ENCODE results near the gene ZNF470.

ZNF470 gene

DNA sequence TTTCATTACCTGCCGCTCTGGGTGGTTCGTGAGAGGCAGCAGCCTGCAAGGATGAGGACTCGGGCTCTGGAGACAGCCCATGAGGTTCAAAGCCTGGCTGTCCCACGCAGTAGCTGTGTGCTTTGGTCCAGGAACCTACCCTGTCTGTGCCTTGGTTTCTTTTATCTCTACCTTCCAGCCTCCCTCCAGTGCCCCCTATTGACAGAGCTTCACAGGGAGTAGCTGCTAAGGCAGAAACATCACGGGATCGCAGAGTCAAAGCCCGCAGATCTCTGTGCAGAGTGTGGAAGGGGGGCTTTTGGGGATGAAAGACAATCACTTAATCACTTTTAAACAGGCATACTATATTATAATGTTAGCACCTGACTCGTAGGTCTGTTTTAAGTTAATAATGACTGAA, 44.0 kb downstream of the ZNF470 start:
- no peak for DNase-seq

GRCh38 chr19:56612737-56613136, 45.5 kb downstream of the ZNF470 start:
- no peak for DNase-seq

DNA sequence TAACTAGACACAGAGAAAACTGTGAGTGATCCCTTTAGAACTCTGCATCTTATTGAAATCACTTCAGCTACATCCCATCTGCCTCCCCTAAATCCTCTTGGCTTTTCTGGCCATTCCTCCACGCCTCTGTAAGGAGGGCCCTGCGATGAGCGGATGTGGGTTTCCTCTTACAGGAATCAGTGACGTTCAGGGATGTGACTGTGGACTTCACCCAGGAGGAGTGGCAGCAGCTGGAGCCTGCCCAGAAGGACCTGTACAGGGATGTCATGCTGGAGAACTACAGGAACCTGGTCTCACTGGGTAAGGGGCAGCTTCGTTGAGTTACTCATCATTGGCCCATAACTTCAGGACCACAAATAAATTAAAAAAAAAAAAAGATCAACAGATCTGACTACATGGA, 46.4 kb downstream of the ZNF470 start:
- no peak for DNase-seq

DNA sequence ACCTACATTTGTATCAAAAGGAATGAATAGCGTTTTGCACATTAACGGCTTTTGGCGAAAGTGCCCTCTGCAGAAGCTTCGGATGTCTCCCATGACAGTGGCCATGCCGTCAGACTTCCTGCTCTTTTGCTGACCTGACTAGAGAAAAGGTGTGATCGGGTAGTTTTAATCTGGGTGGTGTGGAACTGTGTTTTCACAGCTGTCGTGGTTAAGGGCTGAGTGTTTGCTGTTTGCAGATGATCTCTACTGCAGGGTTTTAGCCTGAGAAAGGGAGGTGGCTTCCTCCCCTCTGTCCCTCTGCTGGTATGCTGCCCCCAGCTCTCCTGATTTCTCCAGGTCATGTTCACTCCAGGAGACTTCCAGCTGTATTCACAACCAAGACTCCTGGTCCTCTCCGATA, 50.3 kb downstream of the ZNF470 start:
- no peak for DNase-seq

GRCh38 chr19:56619121-56619520, 51.9 kb downstream of the ZNF470 start:
- DNase-seq: no peak

GRCh38 chr19:56622374-56622773, 55.1 kb downstream of the ZNF470 start:
- DNase-seq: no peak

GRCh38 chr19:56623006-56623405, 55.7 kb downstream of the ZNF470 start:
- DNase-seq: no peak

GRCh38 chr19:56625708-56626107, 58.4 kb downstream of the ZNF470 start:
- DNase-seq: no peak

- DNase-seq: no peak
Measured at GRCh38 chr19:56633021-56633420, 65.8 kb downstream of the ZNF470 start.

DNA sequence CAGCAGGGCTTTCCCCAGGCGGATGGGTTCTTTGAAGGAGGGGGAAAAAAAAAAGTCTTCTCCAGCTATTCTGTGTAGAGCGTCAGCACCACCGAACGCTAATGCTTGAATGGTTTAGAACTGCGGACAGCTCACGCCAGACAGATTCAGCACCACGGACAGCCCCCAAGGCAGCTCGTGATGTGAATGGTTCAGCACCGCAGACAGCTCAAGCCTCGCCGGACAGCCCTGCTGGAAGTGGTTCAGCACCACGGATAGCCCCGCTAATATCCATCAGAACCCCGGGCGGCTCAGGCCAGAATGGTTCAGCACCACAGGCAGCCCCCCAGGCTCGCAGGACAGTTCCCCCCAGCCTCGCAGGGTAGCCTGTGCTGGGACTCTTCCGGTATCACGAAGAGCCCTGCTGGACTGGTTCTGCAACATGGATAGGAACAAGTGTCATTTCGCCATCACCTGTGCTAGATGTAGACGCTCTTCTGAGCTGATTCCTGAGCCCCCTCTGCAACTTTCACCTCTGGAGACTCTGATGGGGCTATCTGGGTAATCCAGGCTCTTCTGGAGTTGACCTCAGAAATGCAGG, 70.8 kb downstream of the ZNF470 start:
- no peak for DNase-seq
